DND-41 (cell line): ENCODE data around the gene TAS1R2.

Experiments
- CTCF ChIP-seq: IDR thresholded peaks from 2 replicates; pipeline ENCODE4 v1.5.1; 2012; ENCODE audit warnings: borderline replicate concordance, low read length, moderate library complexity, mild to moderate bottlenecking; ENCODE audit not compliant: poor library complexity, severe bottlenecking; ENCODE audit errors: extremely low read depth
- EZH2 ChIP-seq: IDR thresholded peaks from 3 replicates; pipeline ENCODE4 v1.6.1; 2012; ENCODE audit warnings: borderline replicate concordance, low read depth, mild to moderate bottlenecking, moderate library complexity, low read length, inconsistent platforms; ENCODE audit not compliant: severe bottlenecking

GRCh38 chr1:18871401-18872070 is 12.1 kb upstream of the TAS1R2 start:
- TF ChIP-seq EZH2 (no peak), CTCF (no peak)
